Fibroblast of skin of back (primary cell): Measurements from ENCODE around the gene TEX261.
A peak's percentile ranks its signal among the peaks of the same experiment; 100 is the strongest.

Source experiments
- DNase-seq: peaks from one replicate; pipeline ENCODE4 v3.0.0-alpha.2; 2013

Gene TEX261

GRCh38 chr2:70981421-70981820 is 13.3 kb downstream of the TEX261 start:
- no peak for DNase-seq

DNA sequence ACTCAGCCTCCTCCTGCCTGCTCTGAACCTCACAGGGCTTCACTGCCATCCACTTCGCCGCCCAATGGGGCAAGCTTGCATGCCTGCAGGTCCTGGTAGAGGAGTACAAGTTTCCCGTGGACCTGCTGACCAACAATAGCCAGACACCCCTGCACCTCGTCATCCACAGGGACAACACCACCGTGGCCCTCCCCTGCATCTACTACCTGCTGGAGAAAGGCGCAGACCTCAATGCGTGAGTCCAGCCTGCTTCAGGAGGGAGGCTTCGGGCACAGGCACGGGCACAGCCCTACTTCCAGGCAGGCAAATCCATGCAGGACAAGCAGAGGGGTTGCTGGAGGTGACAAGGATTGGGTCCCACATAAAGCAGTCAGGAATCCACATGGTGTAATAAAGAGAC is 15.0 kb downstream of the TEX261 start:
- DNase-seq, result no peak

- DNase-seq, result no peak
These were observed 15.5 kb downstream of the TEX261 start for GRCh38 chr2:70979180-70979488.

DNA sequence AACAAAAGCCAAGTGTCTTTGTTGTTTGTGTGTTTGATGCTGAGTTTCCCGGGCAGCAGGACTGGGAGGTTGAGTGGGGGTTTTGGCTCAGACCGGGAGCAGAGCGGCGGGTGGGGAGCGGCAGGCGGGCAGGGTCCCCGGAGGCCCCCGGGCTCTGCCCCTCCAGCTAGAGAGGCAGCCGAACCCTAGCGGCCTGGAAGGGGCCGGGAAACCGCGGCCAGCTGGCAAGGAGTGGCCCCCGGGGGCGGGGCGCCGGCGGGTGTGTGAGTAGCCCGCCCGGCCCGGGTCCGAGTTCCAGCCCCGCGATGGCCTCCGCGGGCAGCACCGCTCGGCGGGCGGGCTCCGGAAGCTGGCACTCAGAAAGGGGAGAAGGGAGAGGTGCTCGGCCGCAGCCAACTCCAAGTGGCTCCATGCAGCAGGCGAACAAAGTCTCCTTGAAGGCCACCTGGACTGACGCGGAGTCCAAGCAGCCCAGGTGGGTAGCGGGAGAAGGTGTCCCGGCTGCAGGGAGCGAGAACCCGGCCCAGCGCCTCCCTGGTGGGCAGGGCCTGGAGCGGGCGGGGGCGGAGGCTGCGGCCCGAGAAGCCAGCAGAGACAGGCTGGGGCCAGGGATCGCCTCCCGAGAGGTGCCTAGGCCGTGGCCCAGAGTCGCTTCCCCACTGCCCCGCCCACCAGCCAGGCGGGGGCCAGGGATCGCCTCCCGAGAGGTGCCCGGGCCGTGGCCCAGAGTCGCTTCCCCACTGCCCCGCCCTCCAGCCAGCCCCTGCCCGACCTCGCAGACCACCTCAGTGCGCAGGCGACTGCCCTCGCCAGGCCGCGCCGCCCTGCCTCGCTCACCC is 16.1 kb downstream of the TEX261 start, which contains the start of gene ANKRD53:
TSS of gene ANKRD53 (plus strand) at position 290 of the 839 bp plus-strand sequence. CDS start at position 306, 16 bp downstream.
- DNase-seq, result no peak

DNA sequence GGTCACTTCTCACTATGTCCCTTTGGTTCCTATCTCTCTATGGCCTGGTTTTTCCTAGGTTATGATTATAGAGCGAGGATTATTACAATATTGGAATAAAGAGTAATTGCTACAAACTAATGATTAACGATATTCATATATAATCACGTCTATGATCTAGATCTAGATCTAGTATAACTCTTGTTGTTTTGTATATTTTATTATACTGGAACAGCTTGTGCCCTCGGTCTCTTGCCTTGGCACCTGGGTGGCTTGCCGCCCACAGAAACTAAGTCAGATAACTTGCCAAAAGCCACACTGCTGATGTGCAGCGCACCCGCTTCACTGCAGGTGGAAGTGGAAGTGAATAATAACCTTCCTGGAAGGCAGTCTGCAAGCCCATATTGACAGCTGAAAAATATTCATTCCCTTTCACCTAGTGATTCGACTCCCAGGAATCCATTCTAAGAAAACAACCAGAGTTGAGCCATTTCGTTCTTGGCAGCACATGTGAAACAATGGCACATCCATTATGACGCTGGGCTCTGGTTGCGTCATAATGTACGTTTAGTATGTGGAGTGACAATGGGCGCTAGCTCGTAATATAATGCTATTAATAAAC is 17.0 kb downstream of the TEX261 start:
- peak; percentile 70 for DNase-seq

GRCh38 chr2:70975237-70975636 is 19.4 kb downstream of the TEX261 start:
- no peak for DNase-seq

DNA sequence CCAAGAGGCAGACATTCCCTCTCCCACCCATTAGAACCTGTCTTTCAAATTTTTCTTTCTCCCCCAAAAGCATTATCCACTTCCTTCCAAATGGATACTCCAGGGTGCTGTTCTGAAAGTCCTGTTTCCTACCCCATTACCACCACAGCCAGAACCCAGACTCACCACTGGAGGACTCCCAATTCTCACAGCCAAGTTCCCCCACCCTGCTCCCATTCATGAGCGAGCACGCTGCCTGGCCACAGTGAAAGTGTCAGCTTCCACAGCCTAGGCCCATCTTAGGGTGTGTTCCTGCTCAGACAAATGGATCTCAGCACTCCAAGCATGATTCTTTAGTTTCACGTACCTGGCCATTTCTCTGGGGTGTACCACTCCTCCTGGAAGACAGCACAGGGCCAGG is 20.1 kb downstream of the TEX261 start:
- DNase-seq, result no peak

GRCh38 chr2:70967189-70967588 is 27.5 kb downstream of the TEX261 start:
- DNase-seq, result no peak

DNA sequence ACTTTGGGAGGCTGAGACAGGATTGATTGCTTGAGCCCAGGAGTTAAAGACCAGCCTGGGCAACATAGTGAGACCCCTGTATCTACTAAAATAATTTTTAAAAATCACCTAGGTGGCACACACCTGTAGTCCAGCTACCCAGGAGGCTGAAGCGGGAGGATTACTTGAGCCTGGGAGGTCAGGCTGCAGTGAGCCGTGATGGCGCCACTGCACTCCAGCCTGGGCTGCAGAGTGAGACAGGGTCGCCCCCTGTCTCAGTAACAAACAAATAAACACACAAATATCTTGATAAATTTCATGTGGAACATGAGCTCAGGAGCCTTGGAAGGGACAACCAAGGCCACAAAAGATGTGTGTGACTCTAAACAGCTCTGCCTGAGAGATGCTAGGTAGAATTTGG is 28.0 kb downstream of the TEX261 start:
- no peak for DNase-seq

DNA sequence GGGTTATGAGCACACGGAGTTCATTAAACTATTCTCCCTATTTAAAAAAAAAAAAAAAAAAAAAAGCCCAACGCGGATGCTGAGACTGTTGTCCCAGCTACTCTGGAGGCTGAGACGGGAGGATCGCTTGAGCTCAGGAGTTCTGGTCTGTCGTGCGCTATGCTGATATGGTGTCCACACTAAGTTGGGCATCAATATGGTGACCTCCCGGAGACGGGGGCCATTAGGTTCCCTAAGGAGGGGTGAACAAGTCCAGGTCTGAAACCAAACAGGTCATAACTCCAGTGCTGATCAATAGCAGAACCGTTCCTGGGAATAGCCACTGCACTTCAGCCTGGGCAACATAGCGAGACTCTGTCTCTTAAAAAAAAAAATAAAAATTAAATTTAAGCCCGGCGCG is 29.2 kb downstream of the TEX261 start:
- no peak for DNase-seq

GRCh38 chr2:70964596-70965386 is 29.9 kb downstream of the TEX261 start:
- DNase-seq, result peak; percentile 55

DNA sequence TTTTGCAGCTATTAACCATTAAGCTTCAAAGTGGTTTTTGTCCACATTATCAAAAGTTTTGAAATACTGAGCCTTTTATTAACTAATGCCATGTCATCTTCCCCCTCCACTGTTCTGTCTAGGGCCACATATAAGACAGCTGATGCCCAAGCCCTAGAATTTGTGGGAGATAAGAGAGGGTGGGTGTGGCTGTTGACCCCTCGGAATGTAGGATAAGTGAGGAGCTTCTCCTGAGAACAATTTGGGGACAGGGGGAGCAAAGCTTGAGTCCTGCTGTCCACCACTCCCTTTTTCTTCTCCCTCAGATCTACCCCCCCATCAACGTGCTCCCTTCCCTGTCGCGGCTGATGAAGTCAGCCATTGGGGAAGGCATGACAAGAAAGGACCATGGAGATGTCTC is 30.5 kb downstream of the TEX261 start:
- no peak for DNase-seq

DNA sequence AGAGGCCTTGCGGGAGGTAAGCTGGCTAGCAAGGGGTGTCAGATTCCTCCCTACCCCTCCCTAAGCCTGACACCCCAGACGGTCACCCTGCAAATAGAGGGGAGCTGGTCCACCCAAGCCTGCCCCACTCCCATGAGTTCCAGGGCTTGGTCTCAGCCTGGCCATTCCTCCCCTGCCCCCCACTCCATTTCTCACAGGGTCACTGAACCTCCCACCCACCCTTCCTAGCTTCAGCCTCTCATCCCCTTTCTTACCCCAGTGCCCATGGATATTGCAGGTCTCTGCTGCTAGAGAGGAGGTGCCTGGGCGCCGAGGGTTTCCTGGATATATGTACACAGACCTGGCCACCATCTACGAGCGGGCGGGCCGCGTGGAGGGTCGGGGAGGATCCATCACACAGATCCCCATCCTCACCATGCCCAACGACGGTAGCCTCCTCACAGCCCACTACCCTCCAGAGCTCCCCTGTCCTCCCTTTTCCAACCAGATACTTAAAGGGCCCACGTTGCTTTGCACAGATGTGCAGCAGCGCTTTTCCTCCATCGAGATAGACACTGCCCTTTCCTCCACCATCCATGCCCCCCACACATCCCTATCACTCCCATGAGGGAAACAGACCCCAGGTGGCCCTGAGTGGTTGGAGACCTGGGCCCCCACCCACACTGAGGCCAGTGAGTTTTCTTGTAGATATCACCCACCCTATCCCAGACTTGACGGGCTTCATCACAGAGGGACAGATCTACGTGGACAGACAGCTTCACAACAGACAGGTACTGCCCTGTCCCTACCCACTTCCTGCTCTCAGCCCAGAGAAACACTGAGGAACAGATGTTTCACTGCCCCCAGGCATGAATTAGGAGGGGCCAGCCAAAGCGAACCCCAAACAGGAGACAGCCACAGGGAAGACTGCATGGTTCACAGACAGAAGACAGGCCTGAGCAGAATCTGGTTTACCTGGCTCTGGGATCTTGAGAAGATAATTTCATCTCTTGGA is 31.5 kb downstream of the TEX261 start:
- no peak for DNase-seq

GRCh38 chr2:70962211-70962884 is 32.3 kb downstream of the TEX261 start:
- DNase-seq, result no peak

DNA sequence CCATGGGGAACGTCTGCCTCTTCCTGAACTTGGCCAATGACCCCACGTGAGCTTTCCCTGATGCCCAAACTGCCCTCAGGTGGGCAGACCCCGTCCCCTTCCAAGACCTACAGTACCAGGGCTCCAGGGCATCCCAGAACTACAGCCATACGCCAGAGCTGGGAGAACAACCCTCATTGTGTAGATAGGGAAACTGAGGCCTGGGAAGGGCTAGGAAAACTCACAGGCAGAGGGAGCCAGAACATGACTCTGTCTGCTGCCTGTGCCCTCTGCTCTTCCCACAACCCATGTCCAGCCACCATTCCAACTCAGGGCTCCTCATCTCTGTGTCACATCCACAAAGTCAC is 33.1 kb downstream of the TEX261 start:
- DNase-seq, result no peak

- no peak for DNase-seq
These were observed 33.6 kb downstream of the TEX261 start for GRCh38 chr2:70960833-70961647.

GRCh38 chr2:70959851-70960832 is 34.5 kb downstream of the TEX261 start:
- DNase-seq, result no peak

DNA sequence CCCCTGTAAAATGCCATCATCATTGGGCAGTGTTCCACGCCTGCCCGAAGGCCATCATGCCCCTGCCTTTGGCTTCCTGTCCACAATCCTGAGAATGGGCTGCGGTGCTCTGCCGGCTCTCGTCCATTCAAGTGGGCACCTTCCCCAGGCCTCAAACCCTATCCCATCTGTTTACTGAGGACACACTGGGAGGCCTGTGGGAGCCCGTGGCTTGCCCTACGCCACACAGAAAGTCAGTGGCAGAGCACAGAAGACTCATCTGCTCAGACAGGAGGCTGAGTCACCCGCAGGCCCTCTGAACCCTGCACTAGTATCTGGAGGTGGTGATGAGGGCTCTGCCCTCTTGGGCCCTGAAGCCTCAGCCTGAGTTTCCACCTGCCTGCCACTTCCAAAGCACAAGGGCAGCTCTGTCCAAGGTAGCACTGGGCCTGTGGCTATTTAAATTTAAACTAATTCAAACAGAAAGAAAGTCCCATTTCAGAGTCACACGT is 35.4 kb downstream of the TEX261 start:
- DNase-seq, result no peak

DNA sequence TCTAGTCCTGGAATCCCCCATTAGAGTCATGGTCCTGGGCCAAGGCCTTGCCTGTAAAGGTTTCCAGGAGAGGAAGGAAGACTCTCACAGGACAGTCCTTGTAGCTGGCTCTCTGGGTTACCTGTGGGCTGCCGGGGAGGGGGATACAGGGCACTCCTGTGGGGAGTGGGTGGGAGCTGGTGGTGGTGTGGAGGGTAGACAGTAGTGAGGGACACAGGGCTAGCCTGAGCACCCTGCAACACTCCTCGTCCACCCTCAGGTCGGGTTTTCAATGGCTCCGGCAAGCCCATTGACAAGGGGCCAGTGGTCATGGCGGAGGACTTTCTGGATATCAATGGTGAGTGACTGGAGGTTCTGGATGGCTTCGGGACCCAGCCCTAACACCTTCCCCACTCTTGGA is 35.9 kb downstream of the TEX261 start:
- DNase-seq, result no peak
